GM12878 (cell line): ENCODE measurements around the gene PPP1R18. TPM values are rescaled to one million over a fixed set of nuclear protein-coding genes. Genes with fewer than 3 reads are reported as not detected.

Experiments
- ATAC-seq: fragments of 200-7000 bp; cut with Tn5 transposase; 3 replicates; pipeline ENCODE4 v1.9.1; 2020; ENCODE audit warnings: mild to moderate bottlenecking, moderate library complexity
- BruUV-seq: library from RNA; stranded (reverse); fragments of 400-500 nt; replicated peaks from 2 replicates; lab custom pipeline; 2021; lab: Mats Ljungman, UMichigan
- CTCF ChIA-PET: fragments of 300-600 bp; sonication (Branson Sonifier 250); formaldehyde crosslinking; extraction: SDS; loops from one replicate; lab custom pipeline; 2021; ENCODE audit warnings: inconsistent platforms; lab: Yijun Ruan, JAX
- POLR2A ChIA-PET: fragments of 350-600 bp; formaldehyde crosslinking; extraction: SDS; loops from one replicate; lab custom pipeline; 2021; ENCODE audit warnings: inconsistent platforms; lab: Charles Lee
- RAD21 ChIA-PET: fragments of 300-600 bp; sonication (Branson Sonifier 250); formaldehyde crosslinking; loops from one replicate; lab custom pipeline; 2023; ENCODE audit warnings: antibody characterized with exemption; ENCODE audit not compliant: unreplicated experiment; lab: Charles Lee
- SMC1A ChIA-PET: fragments of 300-600 bp; sonication (Branson Sonifier 250); formaldehyde crosslinking; loops from one replicate; lab custom pipeline; 2023; ENCODE audit not compliant: unreplicated experiment, uncharacterized antibody; lab: Charles Lee
- DNase-seq: peaks from one replicate; pipeline ENCODE4 v3.0.0-alpha.2; 2011; ENCODE audit warnings: low read depth, low spot score
- FAIRE-seq: peaks from 3 replicates; lab custom pipeline; 2011; peaks lifted over from hg19 to GRCh38; lab: Jason Lieb, UNC
- H2AFZ ChIP-seq: 2 replicates; pipeline ENCODE4 v1.6.0; 2011; ENCODE audit warnings: low read depth, low read length, control low read depth; ENCODE audit not compliant: control insufficient read depth
- H3K27ac ChIP-seq: 2 replicates; pipeline ENCODE4 v1.5.1; 2011; ENCODE audit warnings: control low read depth; ENCODE audit not compliant: control insufficient read depth, insufficient read depth
- H3K27me3 ChIP-seq, 2 experiments: replicated peaks in 1 of 2; 2 replicates each; pipeline versions ENCODE4 v1.6.0 to v1.6.1; 2011; ENCODE audit warnings: low read length in 1 of 2; ENCODE audit not compliant: control insufficient read depth in 2 of 2, insufficient read depth in 2 of 2
- H3K36me3 ChIP-seq, 2 experiments: 2 replicates each; pipeline ENCODE4 v1.5.1; 2011; ENCODE audit warnings: low read length in 1 of 2; ENCODE audit not compliant: control insufficient read depth in 2 of 2, insufficient read depth in 2 of 2
- H3K4me1 ChIP-seq: 2 replicates; pipeline ENCODE4 v1.6.1; 2011; ENCODE audit warnings: mild to moderate bottlenecking, low read length, moderate library complexity, mixed read lengths; ENCODE audit not compliant: control insufficient read depth, insufficient read depth
- H3K4me2 ChIP-seq: 2 replicates; pipeline ENCODE4 v1.6.0; 2011; ENCODE audit warnings: control low read depth; ENCODE audit not compliant: control insufficient read depth, insufficient read depth
- H3K4me3 ChIP-seq: fragments of 200-600 bp; sonication (generic); 2 replicates; pipeline ENCODE4 v1.5.1; 2016
- H3K79me2 ChIP-seq: 2 replicates; pipeline ENCODE4 v1.6.0; 2011; ENCODE audit warnings: low read length; ENCODE audit not compliant: control insufficient read depth, insufficient read depth
- H3K9ac ChIP-seq: 2 replicates; pipeline ENCODE4 v1.8.0; 2011; ENCODE audit warnings: low read length, control low read depth, mixed read lengths; ENCODE audit not compliant: control insufficient read depth, insufficient read depth
- H3K9me3 ChIP-seq: replicated peaks from 3 replicates; pipeline ENCODE4 v1.5.1; 2011; ENCODE audit warnings: mild to moderate bottlenecking, low read length; ENCODE audit not compliant: control insufficient read depth, insufficient read depth
- H4K20me1 ChIP-seq: 2 replicates; pipeline ENCODE4 v1.6.0; 2011; ENCODE audit not compliant: control insufficient read depth, insufficient read depth
- BACH1 ChIP-seq: fragments of 450-650 bp; IDR thresholded peaks from 2 replicates; pipeline ENCODE4 v1.6.1; 2017; ENCODE audit warnings: mild to moderate bottlenecking, borderline replicate concordance
- CHD2 ChIP-seq: IDR thresholded peaks from 2 replicates; pipeline ENCODE4 v1.6.1; 2011; ENCODE audit warnings: low read depth, low read length, improper control_type of control experiment, borderline replicate concordance
- EED ChIP-seq: sonication (generic); IDR thresholded peaks from 2 replicates; pipeline ENCODE4 v1.6.1; 2016; ENCODE audit warnings: antibody characterized with exemption, low read depth
- FOS ChIP-seq: IDR thresholded peaks from 3 replicates; pipeline ENCODE4 v1.6.1; 2011; ENCODE audit warnings: borderline replicate concordance; ENCODE audit not compliant: insufficient read length; ENCODE audit errors: extremely low read depth
- LARP7 ChIP-seq: fragments of 450-650 bp; IDR thresholded peaks from 2 replicates; pipeline ENCODE4 v1.6.1; 2017; ENCODE audit warnings: mild to moderate bottlenecking
- NBN ChIP-seq: fragments of 450-650 bp; IDR thresholded peaks from 2 replicates; pipeline ENCODE4 v1.6.1; 2016
- NFYA ChIP-seq: IDR thresholded peaks from 2 replicates; pipeline ENCODE4 v1.6.1; 2011; ENCODE audit warnings: low read depth, mild to moderate bottlenecking, low read length, improper control_type of control experiment, borderline replicate concordance
- NR2C1 ChIP-seq: fragments of 450-650 bp; IDR thresholded peaks from 2 replicates; pipeline ENCODE4 v1.6.1; 2017; ENCODE audit warnings: antibody characterized with exemption, mild to moderate bottlenecking, moderate library complexity
- NR2C2 ChIP-seq: IDR thresholded peaks from 2 replicates; pipeline ENCODE4 v1.6.1; 2011; ENCODE audit warnings: borderline replicate concordance, low read depth; ENCODE audit not compliant: control insufficient read depth, insufficient read length
- NRF1 ChIP-seq: conservative IDR thresholded peaks from 2 replicates; pipeline ENCODE4 v1.6.1; 2011; ENCODE audit warnings: mild to moderate bottlenecking, low read depth, low read length, improper control_type of control experiment
- POLR2A ChIP-seq: IDR thresholded peaks from 2 replicates; pipeline ENCODE4 v1.6.1; 2011; ENCODE audit warnings: low read depth, mild to moderate bottlenecking, low read length
- RFX5 ChIP-seq: IDR thresholded peaks from 2 replicates; pipeline ENCODE4 v1.6.1; 2011; ENCODE audit warnings: low read depth, low read length, improper control_type of control experiment
- SMARCA5 ChIP-seq: fragments of 450-650 bp; IDR thresholded peaks from 2 replicates; pipeline ENCODE4 v1.6.1; 2017; ENCODE audit warnings: mild to moderate bottlenecking
- SMC3 ChIP-seq: IDR thresholded peaks from 2 replicates; pipeline ENCODE4 v1.6.1; 2011; ENCODE audit warnings: low read length, improper control_type of control experiment, borderline replicate concordance
- SREBF2 ChIP-seq: IDR thresholded peaks from 2 replicates; pipeline ENCODE4 v1.6.1; 2012; ENCODE audit warnings: mild to moderate bottlenecking, low read length
- TBL1XR1 ChIP-seq: IDR thresholded peaks from 2 replicates; pipeline ENCODE4 v1.6.1; 2012; ENCODE audit warnings: low read depth, low read length, improper control_type of control experiment
- ZNF217 ChIP-seq: fragments of 450-650 bp; IDR thresholded peaks from 2 replicates; pipeline ENCODE4 v1.6.1; 2017; ENCODE audit warnings: antibody characterized with exemption, mild to moderate bottlenecking
- WGBS: methylation state at CpG from one replicate; pipeline ENCODE4 v1.1.6; 2016; ENCODE audit warnings: low lambda C conversion rate; ENCODE audit not compliant: insufficient replicate concordance, insufficient coverage; ENCODE audit errors: missing lambda C conversion rate; 5-methylcytosine and 5-hydroxymethylcytosine counted together
- in situ Hi-C: fragments of 300-500 bp; cut with MboI; formaldehyde crosslinking; loops from 9 replicates; pipeline ENCODE4 v1.14.3; 2018; ENCODE audit warnings: mixed read lengths
- intact Hi-C: fragments of 100-400 bp; cut with micrococcal nuclease; formaldehyde crosslinking; loops from one replicate; pipeline ENCODE4 v1.14.2; 2022; ENCODE audit not compliant: unreplicated experiment
- polyA plus RNA-seq, 11 experiments: library from polyadenylated mRNA; depleted of rRNA in 4 of 11; unstranded in 6 of 11; stranded (reverse) in 5 of 11; fragments of >200 nt; fragmentation: Nextera tagmentation in 4 of 11; fragmentation: Illumina TruSeq in 1 of 11; extraction: Ambion mirVana in 4 of 11; extraction: Trizol in 1 of 11; gene quantifications; 1 replicate in 1 of 11; 2 replicates in 10 of 11; pipeline versions ENCODE4 v1.2.1 to v1.2.3, GENCODE V29; 2011 to 2016; ENCODE audit warnings: inconsistent platforms in 2 of 11, missing spikeins in 2 of 11, low read depth in 1 of 11
- total RNA-seq, 4 experiments: library from RNA; depleted of rRNA in 3 of 4; stranded (reverse); fragments of >200 nt in 3 of 4; fragmentation: Illumina TruSeq in 1 of 4; extraction: Trizol in 1 of 4; gene quantifications; 2 replicates each; pipeline versions ENCODE4 v1.2.1 to v1.2.3, GENCODE V29; 2013 to 2021
- TF ChIP-seq, protein P1 (sequence below): fragments of 450-650 bp; IDR thresholded peaks from 2 replicates; pipeline ENCODE4 v1.6.1; 2014; ENCODE audit warnings: mild to moderate bottlenecking
- TF ChIP-seq, protein P2 (sequence below): fragments of 450-650 bp; IDR thresholded peaks from 2 replicates; pipeline ENCODE4 v1.6.1; 2016; ENCODE audit warnings: mild to moderate bottlenecking
- TF ChIP-seq, protein P3 (sequence below): IDR thresholded peaks from 2 replicates; pipeline ENCODE4 v1.6.1; 2012; ENCODE audit warnings: low read depth, low read length, improper control_type of control experiment
- TF ChIP-seq, protein P4 (sequence below): fragments of 450-650 bp; IDR thresholded peaks from 2 replicates; pipeline ENCODE4 v1.6.1; 2017; ENCODE audit warnings: mild to moderate bottlenecking

The PPP1R18 gene
- total and polyA plus RNA-seq, 10 of the 15 experiments (the other 5 are each of a cell fraction or from before 2014, with no cell fraction given): 21.0 to 119 (median 52.6) TPM

DNA sequence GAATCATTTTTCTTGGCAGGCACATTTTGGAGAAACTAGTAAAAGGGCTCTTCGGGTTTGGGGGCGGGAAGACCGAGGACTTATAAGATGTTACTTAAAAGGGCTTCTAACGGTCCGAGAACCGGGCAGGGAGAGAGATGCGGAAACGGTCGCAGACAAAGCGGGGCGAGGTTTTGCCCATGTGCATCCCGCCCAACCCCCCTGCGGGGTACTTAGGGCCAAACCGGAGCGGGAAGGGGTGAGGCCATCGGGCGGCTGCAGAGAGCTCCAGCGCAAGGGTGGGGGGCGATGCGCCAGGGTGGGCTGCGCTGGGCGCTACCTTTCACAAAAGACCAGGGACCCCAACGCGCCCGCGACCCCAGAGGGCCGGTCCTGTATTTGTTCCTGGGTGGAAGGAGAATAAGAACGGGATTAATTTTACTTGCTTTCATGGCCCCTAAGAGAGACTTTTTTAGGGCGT, 34.3 kb upstream of the PPP1R18 start:
- intact Hi-C loops (no loop called here), in situ Hi-C loops (no loop called here)
- BruUV-seq: no TSS peak
- Histone ChIP-seq H3K9me3 (no peaks in the 10 kb centered on the region), H2AFZ (0 out of 2 replicates have a peak overlapping the region, but pooled peaks have one; percentile 15), H3K4me1 (peaks cover 18% of the 10 kb centered on the region), H3K79me2 (peaks cover 87% of the 10 kb centered on the region), H3K27ac (peak overlapping the region; percentile 96), H3K27me3 (no peaks in the 10 kb centered on the region), H3K36me3 (peaks cover 17 to 21% of the 10 kb centered on the region in 2 experiments), H3K9ac (peak overlapping the region; percentile 86), H3K4me3 (peak overlapping the region; percentile 90), H4K20me1 (peaks cover 8% of the 10 kb centered on the region), H3K4me2 (0 out of 2 replicates have a peak overlapping the region, but pooled peaks have one; percentile 22)
- ChIA-PET RAD21 (interaction anchor here (0.8 to 11.2 kb wide), 6 partner anchors 11 to 193 kb away, joined by 3 to 209 read pairs (median 22); partner anchors contain the start of genes DHX16 and NRM), POLR2A (interaction anchor here (0.6 to 11.6 kb wide), 7 partner anchors 8 to 106 kb away, joined by 3 to 200 read pairs (median 8); partner anchors contain the start of gene NRM), CTCF (interaction anchor here (1.1 to 22.7 kb wide), 13 partner anchors 9 to 178 kb away, joined by 3 to 487 read pairs (median 7); partner anchors contain the start of genes DDR1, DHX16 and NRM), SMC1A (interaction anchor here (1.0 to 17.7 kb wide), 5 partner anchors 11 to 108 kb away, joined by 3 to 265 read pairs (median 24); no protein-coding TSS in a partner anchor)
- under 1% methylated on average over 28 of the region's 29 CpGs for WGBS
- no peak for FAIRE-seq
- peak; percentile 18 for ATAC-seq
- DNase-seq: no peak
- TF ChIP-seq SREBF2 (no peak), CHD2 (no peak), LARP7 (0 out of 2 replicates have a peak, but pooled peaks have one; percentile 4), TBL1XR1 (no peak), EED (no peak), BACH1 (no peak), NR2C1 (no peak), NBN (no peak), NR2C2 (no peak), ZNF217 (no peak), NFYA (no peak), SMC3 (no peak), SMARCA5 (no peak), NRF1 (no peak), FOS (no peak), POLR2A (no peak; the same call in 1 of the 2 replicates), RFX5 (no peak)
- TF ChIP-seq, protein P1, sequence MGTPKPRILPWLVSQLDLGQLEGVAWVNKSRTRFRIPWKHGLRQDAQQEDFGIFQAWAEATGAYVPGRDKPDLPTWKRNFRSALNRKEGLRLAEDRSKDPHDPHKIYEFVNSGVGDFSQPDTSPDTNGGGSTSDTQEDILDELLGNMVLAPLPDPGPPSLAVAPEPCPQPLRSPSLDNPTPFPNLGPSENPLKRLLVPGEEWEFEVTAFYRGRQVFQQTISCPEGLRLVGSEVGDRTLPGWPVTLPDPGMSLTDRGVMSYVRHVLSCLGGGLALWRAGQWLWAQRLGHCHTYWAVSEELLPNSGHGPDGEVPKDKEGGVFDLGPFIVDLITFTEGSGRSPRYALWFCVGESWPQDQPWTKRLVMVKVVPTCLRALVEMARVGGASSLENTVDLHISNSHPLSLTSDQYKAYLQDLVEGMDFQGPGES: no peak
- TF ChIP-seq, protein P2, sequence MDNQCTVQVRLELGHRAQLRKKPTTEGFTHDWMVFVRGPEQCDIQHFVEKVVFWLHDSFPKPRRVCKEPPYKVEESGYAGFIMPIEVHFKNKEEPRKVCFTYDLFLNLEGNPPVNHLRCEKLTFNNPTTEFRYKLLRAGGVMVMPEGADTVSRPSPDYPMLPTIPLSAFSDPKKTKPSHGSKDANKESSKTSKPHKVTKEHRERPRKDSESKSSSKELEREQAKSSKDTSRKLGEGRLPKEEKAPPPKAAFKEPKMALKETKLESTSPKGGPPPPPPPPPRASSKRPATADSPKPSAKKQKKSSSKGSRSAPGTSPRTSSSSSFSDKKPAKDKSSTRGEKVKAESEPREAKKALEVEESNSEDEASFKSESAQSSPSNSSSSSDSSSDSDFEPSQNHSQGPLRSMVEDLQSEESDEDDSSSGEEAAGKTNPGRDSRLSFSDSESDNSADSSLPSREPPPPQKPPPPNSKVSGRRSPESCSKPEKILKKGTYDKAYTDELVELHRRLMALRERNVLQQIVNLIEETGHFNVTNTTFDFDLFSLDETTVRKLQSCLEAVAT: peak; percentile 70
- TF ChIP-seq, protein P3, sequence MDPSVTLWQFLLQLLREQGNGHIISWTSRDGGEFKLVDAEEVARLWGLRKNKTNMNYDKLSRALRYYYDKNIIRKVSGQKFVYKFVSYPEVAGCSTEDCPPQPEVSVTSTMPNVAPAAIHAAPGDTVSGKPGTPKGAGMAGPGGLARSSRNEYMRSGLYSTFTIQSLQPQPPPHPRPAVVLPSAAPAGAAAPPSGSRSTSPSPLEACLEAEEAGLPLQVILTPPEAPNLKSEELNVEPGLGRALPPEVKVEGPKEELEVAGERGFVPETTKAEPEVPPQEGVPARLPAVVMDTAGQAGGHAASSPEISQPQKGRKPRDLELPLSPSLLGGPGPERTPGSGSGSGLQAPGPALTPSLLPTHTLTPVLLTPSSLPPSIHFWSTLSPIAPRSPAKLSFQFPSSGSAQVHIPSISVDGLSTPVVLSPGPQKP: no peak
- TF ChIP-seq, protein P4, sequence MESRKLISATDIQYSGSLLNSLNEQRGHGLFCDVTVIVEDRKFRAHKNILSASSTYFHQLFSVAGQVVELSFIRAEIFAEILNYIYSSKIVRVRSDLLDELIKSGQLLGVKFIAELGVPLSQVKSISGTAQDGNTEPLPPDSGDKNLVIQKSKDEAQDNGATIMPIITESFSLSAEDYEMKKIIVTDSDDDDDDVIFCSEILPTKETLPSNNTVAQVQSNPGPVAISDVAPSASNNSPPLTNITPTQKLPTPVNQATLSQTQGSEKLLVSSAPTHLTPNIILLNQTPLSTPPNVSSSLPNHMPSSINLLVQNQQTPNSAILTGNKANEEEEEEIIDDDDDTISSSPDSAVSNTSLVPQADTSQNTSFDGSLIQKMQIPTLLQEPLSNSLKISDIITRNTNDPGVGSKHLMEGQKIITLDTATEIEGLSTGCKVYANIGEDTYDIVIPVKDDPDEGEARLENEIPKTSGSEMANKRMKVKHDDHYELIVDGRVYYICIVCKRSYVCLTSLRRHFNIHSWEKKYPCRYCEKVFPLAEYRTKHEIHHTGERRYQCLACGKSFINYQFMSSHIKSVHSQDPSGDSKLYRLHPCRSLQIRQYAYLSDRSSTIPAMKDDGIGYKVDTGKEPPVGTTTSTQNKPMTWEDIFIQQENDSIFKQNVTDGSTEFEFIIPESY: no peak
